ENCODE measurements around the gene DCDC1. TPM values are rescaled to one million over a fixed set of nuclear protein-coding genes. Genes with fewer than 3 reads are reported as not detected.

DCDC1 gene
- total RNA-seq, 2 donors from 2014 or later: 2.9 to 3.2 TPM

DNA sequence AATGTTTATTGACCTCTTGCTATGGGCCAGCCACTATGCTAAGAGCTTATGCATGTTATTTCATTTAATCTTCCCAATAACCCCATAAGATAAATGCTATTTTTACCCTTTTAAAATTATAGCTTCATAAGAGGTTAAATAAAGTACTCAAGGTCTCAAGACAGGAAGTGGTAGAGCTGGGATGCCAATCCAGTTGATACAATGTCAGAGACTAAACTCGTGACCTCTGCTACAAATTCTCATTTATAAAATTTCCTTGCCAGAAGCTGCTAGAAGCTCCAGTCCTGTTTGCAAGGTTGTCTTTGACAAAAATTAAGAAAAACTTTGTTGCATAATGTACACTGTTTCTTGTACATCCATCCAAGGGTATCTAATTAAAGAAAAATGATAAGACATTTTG lies 517.4 kb downstream of the DCDC1 start:
- 94 to 100% methylated on average over 1 of the region's 1 CpG for WGBS, 2 experiments (ENCODE audit: insufficient coverage in 1 of 2, insufficient read length in 1 of 2)
- Mint-ChIP-seq H3K27ac (no peak overlapping the region), H3K27me3 (ENCODE audit: insufficient read depth) (no peaks in the 10 kb centered on the region), H3K9me3 (peaks cover 8% of the 10 kb centered on the region), H3K36me3 (ENCODE audit: low read depth) (no peaks in the 10 kb centered on the region), H3K4me3 (no peak overlapping the region), H3K4me1 (peaks cover 9% of the 10 kb centered on the region)
- no peak for DNase-seq
- H3K9ac ChIP-seq (ENCODE audit: extremely low read depth, low read length, poor library complexity, severe bottlenecking): no peak overlapping the region
- H3K27me3 ChIP-seq (ENCODE audit: control insufficient read depth, insufficient read depth, low read length, poor library complexity, severe bottlenecking): no peaks in the 10 kb centered on the region
- no peaks in the 10 kb centered on the region for H3K36me3 ChIP-seq (ENCODE audit: control insufficient read depth, insufficient read depth, low read length)
- peaks cover 9% of the 10 kb centered on the region for H3K9me3 ChIP-seq (ENCODE audit: control insufficient read depth, low read length)
- H3K4me3 ChIP-seq (ENCODE audit: low read length): no peak overlapping the region
- no peak overlapping the region for H3K27ac ChIP-seq (ENCODE audit: low read depth, low read length)
- TF ChIP-seq, protein P1, sequence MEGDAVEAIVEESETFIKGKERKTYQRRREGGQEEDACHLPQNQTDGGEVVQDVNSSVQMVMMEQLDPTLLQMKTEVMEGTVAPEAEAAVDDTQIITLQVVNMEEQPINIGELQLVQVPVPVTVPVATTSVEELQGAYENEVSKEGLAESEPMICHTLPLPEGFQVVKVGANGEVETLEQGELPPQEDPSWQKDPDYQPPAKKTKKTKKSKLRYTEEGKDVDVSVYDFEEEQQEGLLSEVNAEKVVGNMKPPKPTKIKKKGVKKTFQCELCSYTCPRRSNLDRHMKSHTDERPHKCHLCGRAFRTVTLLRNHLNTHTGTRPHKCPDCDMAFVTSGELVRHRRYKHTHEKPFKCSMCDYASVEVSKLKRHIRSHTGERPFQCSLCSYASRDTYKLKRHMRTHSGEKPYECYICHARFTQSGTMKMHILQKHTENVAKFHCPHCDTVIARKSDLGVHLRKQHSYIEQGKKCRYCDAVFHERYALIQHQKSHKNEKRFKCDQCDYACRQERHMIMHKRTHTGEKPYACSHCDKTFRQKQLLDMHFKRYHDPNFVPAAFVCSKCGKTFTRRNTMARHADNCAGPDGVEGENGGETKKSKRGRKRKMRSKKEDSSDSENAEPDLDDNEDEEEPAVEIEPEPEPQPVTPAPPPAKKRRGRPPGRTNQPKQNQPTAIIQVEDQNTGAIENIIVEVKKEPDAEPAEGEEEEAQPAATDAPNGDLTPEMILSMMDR (conservative IDR thresholded peaks at IDR 0.05): no peak
- peaks cover 5% of the 10 kb centered on the region for H3K4me1 ChIP-seq (ENCODE audit: control insufficient read depth, insufficient read depth, low read length)

DNA sequence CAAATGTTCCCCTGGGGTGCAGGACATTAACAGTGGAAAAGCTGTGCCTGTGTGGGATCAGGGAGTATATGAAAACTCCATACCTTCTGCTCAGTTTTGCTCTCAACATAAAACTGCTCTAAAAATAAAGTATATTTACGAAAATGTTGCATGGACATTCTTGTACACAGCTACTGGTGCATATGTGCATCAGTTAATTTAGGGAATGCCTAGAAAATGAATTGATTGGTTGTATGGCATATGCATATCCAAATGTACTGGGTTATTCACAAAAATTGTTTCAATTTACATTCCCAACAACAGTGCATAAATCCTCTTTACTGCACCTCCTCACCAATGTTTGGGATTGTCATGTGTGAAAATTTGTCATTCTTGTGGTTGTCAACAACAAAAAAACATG lies 532.3 kb downstream of the DCDC1 start:
- H3K36me3 ChIP-seq (ENCODE audit: control insufficient read depth, insufficient read depth, low read length): no peaks in the 10 kb centered on the region
- Mint-ChIP-seq H3K27me3 (ENCODE audit: insufficient read depth) (no peaks in the 10 kb centered on the region), H3K4me3 (no peak overlapping the region), H3K9me3 (peaks cover 19% of the 10 kb centered on the region), H3K4me1 (no peaks in the 10 kb centered on the region), H3K27ac (no peak overlapping the region), H3K36me3 (ENCODE audit: low read depth) (no peaks in the 10 kb centered on the region)
- no peaks in the 10 kb centered on the region for H3K27me3 ChIP-seq (ENCODE audit: control insufficient read depth, insufficient read depth, low read length, poor library complexity, severe bottlenecking)
- H3K4me3 ChIP-seq (ENCODE audit: low read length): no peak overlapping the region
- no peak for DNase-seq
- H3K27ac ChIP-seq (ENCODE audit: low read depth, low read length): no peak overlapping the region
- 82% methylated on average over 1 of the region's 1 CpG; no CpG with 5 or more reads in 1 of the 2 experiments for WGBS, 2 experiments (ENCODE audit: insufficient coverage in 1 of 2, insufficient read length in 1 of 2)
- peaks cover 11% of the 10 kb centered on the region for H3K9me3 ChIP-seq (ENCODE audit: control insufficient read depth, low read length)
- TF ChIP-seq, protein P1 (conservative IDR thresholded peaks at IDR 0.05): no peak
- no peaks in the 10 kb centered on the region for H3K4me1 ChIP-seq (ENCODE audit: control insufficient read depth, insufficient read depth, low read length)
- H3K9ac ChIP-seq (ENCODE audit: extremely low read depth, low read length, poor library complexity, severe bottlenecking): no peak overlapping the region

DNA sequence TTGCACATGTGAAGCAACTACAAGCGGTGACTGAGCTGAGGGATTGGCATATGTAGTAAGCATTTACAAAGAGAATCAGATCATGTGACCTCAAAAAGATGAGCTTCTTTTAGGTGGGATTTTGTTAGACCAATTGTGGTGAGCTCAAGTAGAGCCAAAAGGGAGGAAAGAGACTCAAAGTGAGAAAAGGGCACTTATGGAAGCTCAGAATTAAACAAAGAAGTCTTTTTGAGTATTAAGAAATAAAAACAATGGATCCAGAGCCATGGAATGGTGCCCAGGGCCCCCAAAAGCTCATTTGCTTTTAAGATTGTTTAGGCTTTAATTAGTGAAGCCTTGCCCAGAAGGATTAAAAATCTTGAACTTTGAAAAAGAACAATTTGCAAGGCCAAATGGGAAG lies 536.7 kb downstream of the DCDC1 start:
- Histone ChIP-seq H3K27me3 (ENCODE audit: control insufficient read depth, insufficient read depth, low read length, poor library complexity, severe bottlenecking) (no peaks in the 10 kb centered on the region), H3K27ac (ENCODE audit: low read depth, low read length) (no peak overlapping the region), H3K9me3 (ENCODE audit: control insufficient read depth, low read length) (peaks cover 11% of the 10 kb centered on the region), H3K4me1 (ENCODE audit: control insufficient read depth, insufficient read depth, low read length) (peaks cover 5% of the 10 kb centered on the region), H3K9ac (ENCODE audit: extremely low read depth, low read length, poor library complexity, severe bottlenecking) (no peak overlapping the region), H3K4me3 (ENCODE audit: low read length) (no peak overlapping the region), H3K36me3 (ENCODE audit: control insufficient read depth, insufficient read depth, low read length) (no peaks in the 10 kb centered on the region)
- DNase-seq: no peak
- H3K9me3 Mint-ChIP-seq: peaks cover 19% of the 10 kb centered on the region
- H3K27ac Mint-ChIP-seq: no peak overlapping the region
- 97 to 100% methylated on average over 1 of the region's 1 CpG for WGBS, 2 experiments (ENCODE audit: insufficient coverage in 1 of 2, insufficient read length in 1 of 2)
- no peak overlapping the region for H3K4me3 Mint-ChIP-seq
- TF ChIP-seq, protein P1 (conservative IDR thresholded peaks at IDR 0.05): no peak
- H3K27me3 Mint-ChIP-seq (ENCODE audit: insufficient read depth): no peaks in the 10 kb centered on the region
- H3K4me1 Mint-ChIP-seq: peaks cover 12% of the 10 kb centered on the region
- H3K36me3 Mint-ChIP-seq (ENCODE audit: low read depth): no peaks in the 10 kb centered on the region

Measured in endodermal cell (in vitro differentiated cells).